ENCODE results near the gene NR5A2.

Gene NR5A2

DNA sequence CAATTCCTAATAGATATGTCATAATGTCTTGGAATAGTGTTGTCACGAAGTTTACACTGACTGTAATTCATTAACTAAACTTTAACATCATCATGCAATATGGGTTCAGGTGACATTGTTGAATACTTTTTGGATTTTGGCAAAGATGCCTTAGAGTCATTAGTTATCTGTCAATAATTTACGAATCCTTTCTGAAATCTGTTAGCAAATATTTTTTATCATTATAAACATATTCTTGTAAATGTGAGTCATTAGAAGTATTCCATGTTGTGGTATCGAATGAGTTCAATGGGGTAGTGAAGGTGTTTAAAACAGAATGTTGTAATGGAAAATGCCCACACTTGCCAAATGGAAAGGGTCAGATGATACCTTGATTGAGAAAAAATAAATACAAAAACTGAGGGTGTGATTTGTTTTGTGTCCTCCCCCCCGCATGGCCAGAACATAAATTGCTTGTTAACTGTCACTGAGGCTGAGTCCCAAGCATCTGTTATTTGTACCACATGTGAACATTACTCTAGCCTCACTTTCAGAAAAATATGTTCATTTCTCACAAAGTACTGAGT lies 5.2 kb upstream of the NR5A2 start:
- no peaks in the 10 kb centered on the region for H3K4me1 ChIP-seq (ENCODE audit: insufficient read depth, low read length)
- H3K27ac ChIP-seq (ENCODE audit: low read length), result no peak overlapping the region
- no peak overlapping the region for H3K9ac ChIP-seq (ENCODE audit: low read depth, low read length)
- H3K4me3 ChIP-seq (ENCODE audit: low read length), result no peak overlapping the region
- peaks cover 3% of the 10 kb centered on the region; the same call in 1 of the 2 replicates for H3K27me3 ChIP-seq (ENCODE audit: insufficient read depth, low read length)
- no peaks in the 10 kb centered on the region for H3K36me3 ChIP-seq (ENCODE audit: insufficient read depth, low read depth, low read length)
- H3K9me3 ChIP-seq (ENCODE audit: insufficient read depth, low read depth, low read length), result no peaks in the 10 kb centered on the region

DNA sequence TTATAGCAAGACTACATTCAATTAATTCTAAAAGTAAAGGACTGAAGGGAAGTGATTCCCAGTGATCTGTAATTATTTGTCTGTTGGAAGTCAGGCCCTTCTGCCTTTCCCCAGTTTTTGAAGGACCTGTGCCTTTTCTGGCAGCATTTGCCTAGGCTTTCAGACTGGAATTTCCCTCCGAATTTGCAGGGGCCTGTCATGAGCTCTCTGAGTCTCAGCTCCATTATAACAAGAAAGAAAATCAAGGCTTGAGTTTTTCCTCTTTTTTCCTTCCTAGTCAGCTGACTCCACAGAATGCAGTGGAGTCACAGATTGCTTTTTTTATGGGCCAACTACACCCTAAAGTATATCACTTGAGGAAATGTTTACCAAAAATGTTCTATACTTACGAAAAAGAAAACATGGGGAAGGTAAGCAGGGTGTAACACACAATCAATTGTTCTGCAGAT lies 1.1 kb downstream of the NR5A2 start:
- peak overlapping the region; percentile 66; the same call in 1 of the 2 replicates for H3K9ac ChIP-seq (ENCODE audit: low read depth, low read length)
- peaks cover 64% of the 10 kb centered on the region for H3K27me3 ChIP-seq (ENCODE audit: insufficient read depth, low read length)
- no peaks in the 10 kb centered on the region for H3K36me3 ChIP-seq (ENCODE audit: insufficient read depth, low read depth, low read length)
- H3K4me1 ChIP-seq (ENCODE audit: insufficient read depth, low read length), result peaks cover 11% of the 10 kb centered on the region; the same call in 1 of the 2 replicates
- H3K4me3 ChIP-seq (ENCODE audit: low read length), result peak overlapping the region; percentile 79
- H3K9me3 ChIP-seq (ENCODE audit: insufficient read depth, low read depth, low read length), result no peaks in the 10 kb centered on the region
- no peak overlapping the region for H3K27ac ChIP-seq (ENCODE audit: low read length)

DNA sequence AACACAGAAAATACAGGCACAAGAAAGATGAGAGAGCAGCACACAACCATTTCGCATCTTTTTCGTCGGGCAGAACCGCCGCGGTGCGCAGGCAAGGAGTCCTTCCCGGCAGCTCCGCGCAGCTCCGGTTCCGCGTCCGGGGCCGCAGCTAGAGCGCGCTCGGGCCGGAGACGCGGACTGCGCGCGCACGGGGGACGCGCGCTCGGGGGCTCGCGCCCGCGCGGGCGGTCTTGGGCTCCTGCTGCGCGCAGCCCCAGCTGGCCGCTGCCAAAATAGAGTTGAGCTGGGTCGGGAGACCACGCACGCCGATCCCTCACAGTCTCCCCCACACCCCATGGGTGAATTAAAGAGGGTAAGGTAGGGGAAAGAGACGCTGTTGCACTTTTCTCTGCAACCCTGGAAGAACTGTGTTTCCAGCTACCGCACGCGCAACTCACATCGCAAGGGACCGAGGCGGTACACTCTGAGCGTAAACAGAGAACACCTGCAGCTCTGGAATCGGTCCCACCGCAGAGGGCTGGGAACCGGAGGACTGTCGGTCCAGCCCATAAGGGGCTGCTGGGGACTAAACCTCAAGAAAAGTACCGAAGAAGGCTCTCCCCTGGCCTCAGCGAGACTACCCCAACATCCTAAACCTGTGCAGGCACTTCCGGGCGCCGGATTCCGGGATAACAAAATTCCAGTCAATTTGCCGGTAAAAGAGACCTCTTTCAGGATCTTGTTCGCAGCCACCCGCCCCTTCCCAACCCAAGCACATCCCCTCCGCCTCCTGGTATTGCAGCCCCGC lies 1.7 kb downstream of the NR5A2 start:
- H3K36me3 ChIP-seq (ENCODE audit: insufficient read depth, low read depth, low read length), result no peaks in the 10 kb centered on the region
- peaks cover 16% of the 10 kb centered on the region; the same call in 1 of the 2 replicates for H3K4me1 ChIP-seq (ENCODE audit: insufficient read depth, low read length)
- H3K27ac ChIP-seq (ENCODE audit: low read length), result no peak overlapping the region
- H3K4me3 ChIP-seq (ENCODE audit: low read length), result peak overlapping the region; percentile 79
- H3K9ac ChIP-seq (ENCODE audit: low read depth, low read length), result peak overlapping the region; percentile 66; the same call in 1 of the 2 replicates
- H3K27me3 ChIP-seq (ENCODE audit: insufficient read depth, low read length), result peaks cover 71% of the 10 kb centered on the region
- no peaks in the 10 kb centered on the region for H3K9me3 ChIP-seq (ENCODE audit: insufficient read depth, low read depth, low read length)

DNA sequence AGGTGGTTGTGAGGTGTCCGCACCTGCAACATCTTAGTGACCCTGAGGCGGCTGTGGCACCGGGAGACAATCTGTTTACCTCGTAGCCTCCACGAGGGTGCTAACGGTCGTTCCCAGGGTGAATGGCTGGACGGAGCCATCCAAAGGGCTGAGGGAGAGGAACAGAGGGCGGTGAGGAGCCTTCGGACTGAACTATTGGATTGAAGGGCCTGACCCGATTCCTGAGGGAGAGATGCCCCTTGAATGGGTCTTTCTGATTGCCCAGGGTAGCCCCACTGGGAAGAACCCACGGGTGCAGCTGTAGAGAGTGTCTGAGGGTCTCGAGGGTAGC lies 2.3 kb downstream of the NR5A2 start:
- no peak overlapping the region for H3K27ac ChIP-seq (ENCODE audit: low read length)
- peak overlapping the region; percentile 79 for H3K4me3 ChIP-seq (ENCODE audit: low read length)
- H3K9ac ChIP-seq (ENCODE audit: low read depth, low read length), result peak overlapping the region; percentile 66; the same call in 1 of the 2 replicates

DNA sequence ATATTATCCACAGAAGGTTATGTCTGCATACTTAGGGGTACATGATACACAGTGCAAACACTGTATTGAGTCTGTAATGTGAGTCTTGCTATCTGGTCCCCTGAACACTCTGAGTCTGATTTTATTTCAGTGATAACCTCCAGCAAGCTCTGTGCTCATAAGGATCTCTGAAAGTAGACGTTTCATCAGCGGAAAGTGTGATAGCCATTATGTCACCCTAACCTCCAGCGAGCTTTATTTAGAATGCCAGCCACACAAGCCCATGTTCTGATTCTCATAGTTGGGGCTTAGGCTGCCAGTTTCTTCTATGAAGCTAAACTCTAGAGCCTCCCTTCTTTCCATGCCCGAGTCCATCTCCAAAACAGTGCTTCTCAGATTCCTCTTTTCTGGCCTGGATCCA lies 3.3 kb downstream of the NR5A2 start:
- Histone ChIP-seq H3K9me3 (ENCODE audit: insufficient read depth, low read depth, low read length) (no peaks in the 10 kb centered on the region), H3K36me3 (ENCODE audit: insufficient read depth, low read depth, low read length) (no peaks in the 10 kb centered on the region), H3K27ac (ENCODE audit: low read length) (no peak overlapping the region), H3K9ac (ENCODE audit: low read depth, low read length) (no peak overlapping the region), H3K4me3 (ENCODE audit: low read length) (no peak overlapping the region), H3K27me3 (ENCODE audit: insufficient read depth, low read length) (peaks cover 86% of the 10 kb centered on the region), H3K4me1 (ENCODE audit: insufficient read depth, low read length) (peaks cover 16% of the 10 kb centered on the region; the same call in 1 of the 2 replicates)

More for the DNA sequence above, 2.3 kb downstream of the NR5A2 start:
- Histone ChIP-seq H3K9me3 (ENCODE audit: insufficient read depth, low read depth, low read length) (no peaks in the 10 kb centered on the region), H3K4me1 (ENCODE audit: insufficient read depth, low read length) (peaks cover 16% of the 10 kb centered on the region; the same call in 1 of the 2 replicates), H3K36me3 (ENCODE audit: insufficient read depth, low read depth, low read length) (no peaks in the 10 kb centered on the region), H3K27me3 (ENCODE audit: insufficient read depth, low read length) (peaks cover 76% of the 10 kb centered on the region)

DNA sequence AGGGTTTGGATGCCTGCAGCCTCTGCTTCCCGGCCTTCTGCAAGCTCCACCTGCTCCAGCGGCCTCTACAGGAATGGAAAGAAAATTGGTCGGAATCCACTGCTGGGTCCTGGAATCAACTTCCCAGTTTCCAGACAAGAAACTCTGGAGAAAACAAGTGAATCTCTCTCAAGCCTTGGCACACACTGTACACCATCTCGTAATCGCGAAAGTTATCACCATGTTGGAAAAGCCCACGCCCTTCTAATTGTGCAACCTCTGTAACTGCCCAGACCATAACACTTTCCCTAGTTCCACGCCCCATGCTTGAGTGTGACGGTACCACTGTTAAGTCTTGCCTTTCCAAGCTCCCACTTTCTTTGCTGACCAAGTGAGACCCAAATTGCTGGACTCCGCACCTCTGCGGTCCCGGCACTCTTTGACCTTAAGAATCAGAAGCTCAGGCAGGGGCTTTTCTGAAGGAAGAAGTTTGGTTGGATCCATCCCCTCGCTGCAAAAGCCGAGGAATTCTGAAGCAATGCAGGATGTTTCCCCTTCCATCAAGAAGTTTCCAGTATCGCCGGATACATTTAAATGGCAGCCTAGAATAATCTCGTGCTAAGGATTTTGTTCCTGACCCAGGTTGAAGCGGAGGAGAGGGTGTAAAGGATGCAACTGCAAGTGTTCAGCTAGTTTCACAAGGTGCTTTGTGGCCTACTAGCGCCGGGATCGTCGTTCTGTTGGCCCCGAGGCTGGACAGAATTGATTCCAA lies 6.2 kb downstream of the NR5A2 start:
- Histone ChIP-seq H3K9ac (ENCODE audit: low read depth, low read length) (peak overlapping the region; percentile 34; the same call in 1 of the 2 replicates), H3K27me3 (ENCODE audit: insufficient read depth, low read length) (peaks cover 100% of the 10 kb centered on the region), H3K36me3 (ENCODE audit: insufficient read depth, low read depth, low read length) (no peaks in the 10 kb centered on the region), H3K4me3 (ENCODE audit: low read length) (peak overlapping the region; percentile 52), H3K9me3 (ENCODE audit: insufficient read depth, low read depth, low read length) (no peaks in the 10 kb centered on the region), H3K4me1 (ENCODE audit: insufficient read depth, low read length) (peaks cover 22% of the 10 kb centered on the region; the same call in 1 of the 2 replicates), H3K27ac (ENCODE audit: low read length) (no peak overlapping the region)

DNA sequence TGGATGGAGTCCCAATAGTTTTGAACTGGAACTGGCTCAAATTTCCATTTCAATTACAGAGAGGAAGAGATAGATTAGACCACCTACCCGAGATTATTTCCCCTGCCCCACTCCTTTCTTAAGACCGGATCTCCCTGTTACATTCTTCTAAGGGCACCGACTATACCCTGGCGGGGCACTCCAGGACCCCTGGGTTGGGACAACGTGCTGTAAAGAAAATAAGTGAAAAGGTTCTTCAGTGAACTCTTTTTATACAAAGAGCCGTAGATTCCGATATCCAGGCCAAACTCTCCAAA lies 6.7 kb downstream of the NR5A2 start:
- no peaks in the 10 kb centered on the region for H3K9me3 ChIP-seq (ENCODE audit: insufficient read depth, low read depth, low read length)
- H3K27me3 ChIP-seq (ENCODE audit: insufficient read depth, low read length), result peaks cover 100% of the 10 kb centered on the region
- peaks cover 22% of the 10 kb centered on the region; the same call in 1 of the 2 replicates for H3K4me1 ChIP-seq (ENCODE audit: insufficient read depth, low read length)
- H3K9ac ChIP-seq (ENCODE audit: low read depth, low read length), result no peak overlapping the region; the same call in 1 of the 2 replicates
- H3K4me3 ChIP-seq (ENCODE audit: low read length), result peak overlapping the region; percentile 52
- H3K27ac ChIP-seq (ENCODE audit: low read length), result no peak overlapping the region
- no peaks in the 10 kb centered on the region for H3K36me3 ChIP-seq (ENCODE audit: insufficient read depth, low read depth, low read length)

DNA sequence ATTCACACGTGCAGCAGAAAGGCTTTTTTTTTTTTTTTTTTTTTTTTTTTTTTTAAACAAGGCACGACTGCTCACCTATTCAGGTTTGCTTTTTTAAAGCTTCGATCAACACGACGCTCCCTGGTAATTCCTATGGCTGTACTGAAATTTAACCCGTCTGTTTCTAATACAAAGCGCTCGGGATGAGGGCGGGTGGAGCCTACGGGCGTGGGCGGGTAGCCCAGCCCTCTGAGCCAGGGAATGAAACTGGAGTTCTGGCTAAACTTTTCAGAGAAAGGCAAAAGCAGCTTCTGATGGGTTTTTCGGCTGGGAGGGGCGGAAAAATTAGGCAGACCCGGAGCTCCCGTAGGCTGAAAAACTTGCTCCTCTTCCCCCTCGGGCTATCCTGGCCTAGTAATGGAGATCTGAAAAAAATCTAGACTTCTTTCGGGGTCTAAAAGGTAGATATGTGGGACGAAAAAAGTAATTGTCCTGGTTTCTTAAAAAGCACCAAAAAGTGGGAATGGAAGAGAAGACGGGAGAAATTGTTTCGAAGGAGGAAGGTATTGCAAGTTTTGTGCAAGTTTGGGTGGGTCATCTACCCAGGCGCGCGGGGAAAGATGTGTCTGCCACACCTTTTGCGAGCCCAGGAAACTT lies 7.4 kb downstream of the NR5A2 start:
- H3K36me3 ChIP-seq (ENCODE audit: insufficient read depth, low read depth, low read length), result no peaks in the 10 kb centered on the region
- H3K9me3 ChIP-seq (ENCODE audit: insufficient read depth, low read depth, low read length), result no peaks in the 10 kb centered on the region
- H3K4me3 ChIP-seq (ENCODE audit: low read length), result peak overlapping the region; percentile 68
- peaks cover 21% of the 10 kb centered on the region; the same call in 1 of the 2 replicates for H3K4me1 ChIP-seq (ENCODE audit: insufficient read depth, low read length)
- no peak overlapping the region for H3K27ac ChIP-seq (ENCODE audit: low read length)
- H3K9ac ChIP-seq (ENCODE audit: low read depth, low read length), result peak overlapping the region; percentile 29; the same call in 1 of the 2 replicates
- H3K27me3 ChIP-seq (ENCODE audit: insufficient read depth, low read length), result peaks cover 100% of the 10 kb centered on the region

DNA sequence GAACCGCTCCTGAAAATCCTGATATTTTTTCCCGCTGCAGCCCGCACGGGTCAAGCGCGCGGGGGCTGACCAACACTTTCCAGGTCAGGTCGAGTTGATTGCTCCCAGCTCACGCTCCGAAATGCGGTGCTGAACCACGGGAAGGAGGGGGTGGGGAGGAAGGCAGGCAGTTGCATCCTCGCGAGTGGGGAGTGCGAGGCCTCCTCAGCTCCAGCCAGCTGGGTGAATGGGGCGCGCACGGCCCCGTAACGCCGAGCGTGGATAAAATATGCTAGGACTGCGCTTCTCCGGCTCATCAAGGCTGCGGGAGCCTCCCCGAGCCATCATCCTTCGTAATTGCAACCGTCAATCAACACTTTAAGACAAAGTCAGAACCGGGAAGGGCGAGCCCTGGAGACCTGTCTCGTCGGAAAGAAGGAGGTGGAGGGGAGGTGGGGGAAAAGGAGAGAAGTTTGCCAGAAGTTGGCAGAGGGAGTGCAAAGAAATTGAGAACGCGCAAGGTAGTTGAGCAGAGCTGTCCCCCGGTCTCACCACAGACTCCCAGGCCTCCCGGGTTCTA lies 8.0 kb downstream of the NR5A2 start:
- Histone ChIP-seq H3K4me3 (ENCODE audit: low read length) (peak overlapping the region; percentile 68), H3K9ac (ENCODE audit: low read depth, low read length) (peak overlapping the region; percentile 29; the same call in 1 of the 2 replicates), H3K27ac (ENCODE audit: low read length) (no peak overlapping the region), H3K4me1 (ENCODE audit: insufficient read depth, low read length) (peaks cover 18% of the 10 kb centered on the region; the same call in 1 of the 2 replicates), H3K27me3 (ENCODE audit: insufficient read depth, low read length) (peaks cover 100% of the 10 kb centered on the region), H3K9me3 (ENCODE audit: insufficient read depth, low read depth, low read length) (no peaks in the 10 kb centered on the region), H3K36me3 (ENCODE audit: insufficient read depth, low read depth, low read length) (no peaks in the 10 kb centered on the region)

DNA sequence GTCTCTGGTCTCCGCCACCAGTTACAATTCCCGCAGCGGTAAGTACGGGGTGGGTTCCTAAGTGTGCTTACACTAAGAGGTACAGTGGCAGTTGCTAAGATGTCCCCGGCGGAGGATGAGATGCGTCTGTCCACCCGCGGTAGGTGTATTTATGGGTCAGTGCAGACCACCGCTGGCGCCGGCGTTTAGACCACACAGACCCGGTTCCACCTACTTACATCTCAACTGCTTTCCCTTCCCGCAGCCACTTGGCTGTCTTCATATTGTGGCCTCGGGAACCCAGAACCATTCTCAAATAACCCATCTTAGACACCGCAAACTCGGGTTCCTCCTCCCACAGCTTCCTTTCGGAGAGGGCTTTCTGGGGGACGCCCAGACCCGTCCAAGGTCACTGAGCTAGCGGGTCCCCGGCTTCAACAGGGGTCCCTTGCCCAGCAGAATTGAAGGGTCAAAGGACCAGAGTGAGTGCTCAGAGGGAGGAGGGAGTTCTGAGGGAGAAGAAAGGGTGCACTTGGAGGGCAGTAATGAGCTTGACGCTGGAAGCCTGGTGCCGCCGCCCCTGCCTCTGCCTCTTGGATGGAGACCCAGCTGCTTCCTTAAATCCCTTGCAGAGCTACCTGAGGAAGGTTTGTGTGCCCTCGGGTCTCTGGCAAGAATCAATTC lies 8.6 kb downstream of the NR5A2 start:
- H3K9ac ChIP-seq (ENCODE audit: low read depth, low read length), result peak overlapping the region; percentile 5; the same call in 1 of the 2 replicates

More for the DNA sequence above, 8.6 kb downstream of the NR5A2 start:
- Histone ChIP-seq H3K4me3 (ENCODE audit: low read length) (peak overlapping the region; percentile 68), H3K27me3 (ENCODE audit: insufficient read depth, low read length) (peaks cover 100% of the 10 kb centered on the region), H3K27ac (ENCODE audit: low read length) (no peak overlapping the region), H3K36me3 (ENCODE audit: insufficient read depth, low read depth, low read length) (no peaks in the 10 kb centered on the region), H3K4me1 (ENCODE audit: insufficient read depth, low read length) (peaks cover 18% of the 10 kb centered on the region; the same call in 1 of the 2 replicates), H3K9me3 (ENCODE audit: insufficient read depth, low read depth, low read length) (no peaks in the 10 kb centered on the region)
